ENCODE measurements around the gene PTER.

Gene PTER

GRCh38 chr10:16472828-16473227 lies 36.0 kb downstream of the PTER start:
- no peak for DNase-seq (ENCODE audit: low spot score)

GRCh38 chr10:16477757-16478156 lies 40.9 kb downstream of the PTER start:
- DNase-seq (ENCODE audit: low spot score): no peak

GRCh38 chr10:16478801-16479200 lies 42.0 kb downstream of the PTER start:
- DNase-seq (ENCODE audit: low spot score): no peak

- DNase-seq (ENCODE audit: low spot score): no peak
Observed at GRCh38 chr10:16481052-16481728, 44.4 kb downstream of the PTER start.

- DNase-seq (ENCODE audit: low spot score): no peak
Observed at GRCh38 chr10:16483241-16483917, 46.6 kb downstream of the PTER start.

GRCh38 chr10:16490511-16490910 lies 53.7 kb downstream of the PTER start:
- no peak for DNase-seq (ENCODE audit: low spot score)

GRCh38 chr10:16491933-16492332 lies 55.1 kb downstream of the PTER start:
- DNase-seq (ENCODE audit: low spot score): no peak

- DNase-seq (ENCODE audit: low spot score): no peak
Observed at GRCh38 chr10:16493884-16494536, 57.2 kb downstream of the PTER start.

GRCh38 chr10:16497911-16498310 lies 61.1 kb downstream of the PTER start:
- no peak for DNase-seq (ENCODE audit: low spot score)

- no peak for DNase-seq (ENCODE audit: low spot score)
Observed at GRCh38 chr10:16505161-16505560, 68.4 kb downstream of the PTER start.

GRCh38 chr10:16509996-16510395 lies 73.2 kb downstream of the PTER start:
- DNase-seq (ENCODE audit: low spot score): no peak

GRCh38 chr10:16510843-16511242 lies 74.0 kb downstream of the PTER start:
- DNase-seq (ENCODE audit: low spot score): no peak

GRCh38 chr10:16518822-16519221 lies 82.0 kb downstream of the PTER start:
- DNase-seq (ENCODE audit: low spot score): no peak

GRCh38 chr10:16519250-16519907 lies 82.6 kb downstream of the PTER start:
- DNase-seq (ENCODE audit: low spot score): no peak

- no peak for DNase-seq (ENCODE audit: low spot score)
Observed at GRCh38 chr10:16519908-16520861, 83.4 kb downstream of the PTER start.

- no peak for DNase-seq (ENCODE audit: low spot score)
Observed at GRCh38 chr10:16520900-16521299, 84.1 kb downstream of the PTER start.

- no peak for DNase-seq (ENCODE audit: low spot score)
Observed at GRCh38 chr10:16521311-16522016, 84.7 kb downstream of the PTER start, which contains the start of gene C1QL3. C1QL3 (minus strand) TSS chr10:16521879; CDS start chr10:16521065, 814 bp downstream.

GRCh38 chr10:16527452-16527851 lies 90.6 kb downstream of the PTER start:
- DNase-seq (ENCODE audit: low spot score): no peak

- no peak for DNase-seq (ENCODE audit: low spot score)
Observed at GRCh38 chr10:16529853-16530252, 93.0 kb downstream of the PTER start.

GRCh38 chr10:16536155-16536554 lies 99.3 kb downstream of the PTER start:
- no peak for DNase-seq (ENCODE audit: low spot score)

- DNase-seq (ENCODE audit: low spot score): no peak
Observed at GRCh38 chr10:16544099-16544498, 107.3 kb downstream of the PTER start.

Data from HuH-7.5 (cell line).